ENCODE measurements around the gene SMARCAL1. TPM values are rescaled to one million over a fixed set of nuclear protein-coding genes. Genes with fewer than 3 reads are reported as not detected.

SMARCAL1 gene
- total RNA-seq, 1 experiment from 2014 or later: 24.1 TPM

- H3K4me1 ChIP-seq: no peaks in the 10 kb centered on the region
- no TSS peak for BruUV-seq (replicated peaks)
- Mint-ChIP-seq H3K27ac (ENCODE audit: unreplicated experiment) (no peak overlapping the region), H3K9me3 (ENCODE audit: unreplicated experiment) (no peaks in the 10 kb centered on the region), H3K4me3 (ENCODE audit: unreplicated experiment) (no peak overlapping the region), H3K36me3 (ENCODE audit: insufficient read depth, unreplicated experiment) (no peaks in the 10 kb centered on the region), H3K4me1 (ENCODE audit: low read depth, unreplicated experiment) (no peaks in the 10 kb centered on the region), H3K27me3 (ENCODE audit: insufficient read depth, unreplicated experiment) (peaks cover 25% of the 10 kb centered on the region)
- intact Hi-C loops (cut with micrococcal nuclease; ENCODE audit: unreplicated experiment): no loop called here
- DNase-seq: no peak
- no peaks in the 10 kb centered on the region for H3K36me3 ChIP-seq (ENCODE audit: control insufficient read depth, insufficient read depth, low read length)
- ChIA-PET POLR2A (no interaction called here), CTCF (interaction anchor here (0.7 kb wide), 1 partner anchor 105 kb away, joined by 10 read pairs; the partner anchor contains the start of gene RPL37A)
- H3K9me3 ChIP-seq: no peaks in the 10 kb centered on the region
- TF ChIP-seq, protein P1, sequence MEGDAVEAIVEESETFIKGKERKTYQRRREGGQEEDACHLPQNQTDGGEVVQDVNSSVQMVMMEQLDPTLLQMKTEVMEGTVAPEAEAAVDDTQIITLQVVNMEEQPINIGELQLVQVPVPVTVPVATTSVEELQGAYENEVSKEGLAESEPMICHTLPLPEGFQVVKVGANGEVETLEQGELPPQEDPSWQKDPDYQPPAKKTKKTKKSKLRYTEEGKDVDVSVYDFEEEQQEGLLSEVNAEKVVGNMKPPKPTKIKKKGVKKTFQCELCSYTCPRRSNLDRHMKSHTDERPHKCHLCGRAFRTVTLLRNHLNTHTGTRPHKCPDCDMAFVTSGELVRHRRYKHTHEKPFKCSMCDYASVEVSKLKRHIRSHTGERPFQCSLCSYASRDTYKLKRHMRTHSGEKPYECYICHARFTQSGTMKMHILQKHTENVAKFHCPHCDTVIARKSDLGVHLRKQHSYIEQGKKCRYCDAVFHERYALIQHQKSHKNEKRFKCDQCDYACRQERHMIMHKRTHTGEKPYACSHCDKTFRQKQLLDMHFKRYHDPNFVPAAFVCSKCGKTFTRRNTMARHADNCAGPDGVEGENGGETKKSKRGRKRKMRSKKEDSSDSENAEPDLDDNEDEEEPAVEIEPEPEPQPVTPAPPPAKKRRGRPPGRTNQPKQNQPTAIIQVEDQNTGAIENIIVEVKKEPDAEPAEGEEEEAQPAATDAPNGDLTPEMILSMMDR (IDR thresholded peaks at IDR 0.05; ENCODE audit: insufficient read depth in 1 of 2, low read depth in 1 of 2, low read length in 1 of 2, severe bottlenecking in 1 of 2, unreplicated experiment in 1 of 2): no peak
- no peak overlapping the region for H3K4me3 ChIP-seq (ENCODE audit: low read depth, low read length)
- H3K27me3 ChIP-seq (replicated peaks; ENCODE audit: control insufficient read depth, insufficient read depth, low read length): no peaks in the 10 kb centered on the region; the same call in 1 of the 2 replicates
Measured at GRCh38 chr2:216392945-216393840, 19.1 kb upstream of the SMARCAL1 start.

DNA sequence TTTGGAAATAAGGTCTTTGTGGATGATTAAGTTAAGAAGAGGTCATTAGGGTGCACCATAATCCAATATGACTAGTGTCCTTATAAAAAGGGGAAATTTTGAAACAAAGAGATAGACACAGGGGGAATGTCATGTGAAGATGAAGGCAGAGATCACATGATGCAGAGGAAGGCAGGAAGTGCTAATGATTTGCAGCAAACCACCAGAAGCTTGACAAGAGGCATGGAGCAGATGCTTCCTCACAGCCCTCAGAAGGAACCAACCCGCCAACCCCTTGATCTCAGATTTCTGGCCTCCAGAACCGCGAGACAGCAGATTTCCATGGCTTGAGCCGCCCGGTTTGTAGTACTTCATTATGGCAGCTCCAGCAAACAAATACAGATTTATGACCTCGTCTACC, 17.4 kb upstream of the SMARCAL1 start:
- Mint-ChIP-seq H3K4me1 (ENCODE audit: low read depth, unreplicated experiment) (no peaks in the 10 kb centered on the region), H3K4me3 (ENCODE audit: unreplicated experiment) (no peak overlapping the region), H3K9me3 (ENCODE audit: unreplicated experiment) (no peaks in the 10 kb centered on the region), H3K36me3 (ENCODE audit: insufficient read depth, unreplicated experiment) (no peaks in the 10 kb centered on the region), H3K27ac (ENCODE audit: unreplicated experiment) (no peak overlapping the region), H3K27me3 (ENCODE audit: insufficient read depth, unreplicated experiment) (peaks cover 25% of the 10 kb centered on the region)
- no peaks in the 10 kb centered on the region for H3K4me1 ChIP-seq
- peaks cover 2% of the 10 kb centered on the region for H3K27me3 ChIP-seq (replicated peaks; ENCODE audit: control insufficient read depth, insufficient read depth, low read length)
- no TSS peak for BruUV-seq (replicated peaks)
- CTCF ChIA-PET: no interaction called here
- DNase-seq: no peak
- TF ChIP-seq, protein P1 (IDR thresholded peaks at IDR 0.05; ENCODE audit: insufficient read depth in 1 of 2, low read depth in 1 of 2, low read length in 1 of 2, severe bottlenecking in 1 of 2, unreplicated experiment in 1 of 2): no peak
- no peak overlapping the region for H3K4me3 ChIP-seq (ENCODE audit: low read depth, low read length)
- intact Hi-C loops (cut with micrococcal nuclease; ENCODE audit: unreplicated experiment): no loop called here
- POLR2A ChIA-PET: no interaction called here
- H3K36me3 ChIP-seq (ENCODE audit: control insufficient read depth, insufficient read depth, low read length): no peaks in the 10 kb centered on the region
- H3K9me3 ChIP-seq: no peaks in the 10 kb centered on the region

DNA sequence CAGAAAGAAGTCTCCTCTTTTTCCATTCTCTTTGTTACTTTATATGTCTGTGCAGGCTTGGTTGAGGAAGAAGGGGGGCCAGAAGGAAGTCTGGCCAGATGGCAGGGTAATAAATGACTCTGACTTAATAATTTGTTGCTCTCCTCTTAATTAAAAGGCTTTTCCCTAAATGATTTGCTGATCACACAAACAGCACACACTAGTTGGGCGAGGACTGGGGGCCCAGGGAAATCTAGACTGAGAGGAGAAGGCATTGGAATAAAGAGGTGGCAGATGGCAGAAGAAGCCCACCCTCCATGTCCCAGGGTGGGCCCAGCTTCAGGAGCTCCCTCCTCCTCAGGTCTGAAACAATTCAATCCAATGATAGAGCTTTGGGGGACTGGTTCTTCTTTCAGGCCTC, 12.7 kb upstream of the SMARCAL1 start:
- no peak for DNase-seq
- intact Hi-C loops (cut with micrococcal nuclease; ENCODE audit: unreplicated experiment): loop anchor here (5.0 kb wide), 1 partner anchor 337 kb away; no protein-coding TSS in a partner anchor
- Histone ChIP-seq H3K9me3 (no peaks in the 10 kb centered on the region), H3K4me3 (ENCODE audit: low read depth, low read length) (no peak overlapping the region), H3K27me3 (replicated peaks; ENCODE audit: control insufficient read depth, insufficient read depth, low read length) (peaks cover 2% of the 10 kb centered on the region), H3K4me1 (no peaks in the 10 kb centered on the region), H3K36me3 (ENCODE audit: control insufficient read depth, insufficient read depth, low read length) (no peaks in the 10 kb centered on the region)
- ChIA-PET CTCF (no interaction called here), POLR2A (no interaction called here)
- H3K9me3 Mint-ChIP-seq (ENCODE audit: unreplicated experiment): no peaks in the 10 kb centered on the region
- H3K27ac Mint-ChIP-seq (ENCODE audit: unreplicated experiment): no peak overlapping the region
- no peaks in the 10 kb centered on the region for H3K4me1 Mint-ChIP-seq (ENCODE audit: low read depth, unreplicated experiment)
- no peaks in the 10 kb centered on the region for H3K36me3 Mint-ChIP-seq (ENCODE audit: insufficient read depth, unreplicated experiment)
- TF ChIP-seq, protein P1 (IDR thresholded peaks at IDR 0.05; ENCODE audit: insufficient read depth in 1 of 2, low read depth in 1 of 2, low read length in 1 of 2, severe bottlenecking in 1 of 2, unreplicated experiment in 1 of 2): no peak
- no TSS peak for BruUV-seq (replicated peaks)
- no peak overlapping the region for H3K4me3 Mint-ChIP-seq (ENCODE audit: unreplicated experiment)
- H3K27me3 Mint-ChIP-seq (ENCODE audit: insufficient read depth, unreplicated experiment): peaks cover 18% of the 10 kb centered on the region
